IMR-90 (cell line): ENCODE results near the gene CCDC70. TPM values are rescaled to one million over a fixed set of nuclear protein-coding genes. Genes with fewer than 3 reads are reported as not detected.

Source experiments
- ATAC-seq: fragments of 200-7000 bp; cut with Tn5 transposase; 2 replicates; pipeline ENCODE4 v1.9.1; 2020; ENCODE audit warnings: low read depth, mild to moderate bottlenecking, moderate library complexity
- BruUV-seq: library from RNA; stranded (reverse); fragments of 400-500 nt; replicated peaks from 2 replicates; lab custom pipeline; 2021; lab: Mats Ljungman, UMichigan
- CTCF ChIA-PET: fragments of 300-600 bp; formaldehyde crosslinking; extraction: SDS; loops from one replicate; lab custom pipeline; 2021; ENCODE audit warnings: antibody characterized with exemption; lab: Yijun Ruan, JAX
- POLR2A ChIA-PET: fragments of 300-600 bp; sonication (Branson Sonifier 250); formaldehyde crosslinking; loops from one replicate; lab custom pipeline; 2022; ENCODE audit warnings: antibody characterized with exemption; ENCODE audit not compliant: unreplicated experiment; lab: Charles Lee
- DNase-seq: peaks from one replicate; pipeline ENCODE4 v3.0.0; 2013
- H2AFZ ChIP-seq: replicated peaks from 2 replicates; pipeline ENCODE3; 2013; ENCODE audit warnings: low read length, mild to moderate bottlenecking; ENCODE audit not compliant: poor library complexity
- H2AK5ac ChIP-seq: 2 replicates; pipeline ENCODE4 v1.6.1; 2013; ENCODE audit warnings: low read depth, low read length, inconsistent platforms
- H2AK9ac ChIP-seq: replicated peaks from 2 replicates; pipeline ENCODE3; 2013; ENCODE audit warnings: mild to moderate bottlenecking, low read depth, low read length, moderate library complexity; ENCODE audit not compliant: poor library complexity
- H2BK120ac ChIP-seq: 2 replicates; pipeline ENCODE4 v1.6.1; 2013; ENCODE audit warnings: low read depth, low read length, inconsistent platforms
- H2BK15ac ChIP-seq: 3 replicates; pipeline ENCODE4 v1.6.1; 2013; ENCODE audit warnings: low read depth, low read length, inconsistent platforms
- H2BK20ac ChIP-seq: 2 replicates; pipeline ENCODE4 v1.6.1; 2013; ENCODE audit warnings: low read depth, mild to moderate bottlenecking, inconsistent platforms, low read length, moderate library complexity
- H2BK5ac ChIP-seq: 2 replicates; pipeline ENCODE4 v1.6.1; 2013; ENCODE audit warnings: mild to moderate bottlenecking, low read depth, low read length, inconsistent platforms; ENCODE audit not compliant: poor library complexity, severe bottlenecking
- H3K14ac ChIP-seq: replicated peaks from 2 replicates; pipeline ENCODE4 v1.6.1; 2013; ENCODE audit warnings: low read depth, low read length, inconsistent platforms
- H3K18ac ChIP-seq: 2 replicates; pipeline ENCODE4 v1.6.1; 2013; ENCODE audit warnings: low read depth, low read length, control low read depth
- H3K23ac ChIP-seq: 2 replicates; pipeline ENCODE4 v1.6.1; 2013; ENCODE audit warnings: low read depth, low read length, inconsistent platforms
- H3K27ac ChIP-seq: 2 replicates; pipeline ENCODE4 v1.5.1; 2013; ENCODE audit warnings: mild to moderate bottlenecking, control low read depth, low read length; ENCODE audit not compliant: insufficient read depth
- H3K27me3 ChIP-seq: 2 replicates; pipeline ENCODE4 v1.6.1; 2013; ENCODE audit warnings: low read length; ENCODE audit not compliant: control insufficient read depth, insufficient read depth
- H3K36me3 ChIP-seq: 2 replicates; pipeline ENCODE4 v1.6.1; 2013; ENCODE audit warnings: low read length, mixed read lengths; ENCODE audit not compliant: control insufficient read depth, insufficient read depth
- H3K4ac ChIP-seq: 2 replicates; pipeline ENCODE4 v1.6.1; 2013; ENCODE audit warnings: low read depth, low read length, inconsistent platforms
- H3K4me1 ChIP-seq: 2 replicates; pipeline ENCODE4 v1.6.1; 2013; ENCODE audit warnings: low read length, mixed read lengths; ENCODE audit not compliant: control insufficient read depth, insufficient read depth
- H3K4me2 ChIP-seq: 2 replicates; pipeline ENCODE4 v1.6.1; 2013; ENCODE audit warnings: low read depth, mild to moderate bottlenecking, control low read depth, low read length, moderate library complexity
- H3K4me3 ChIP-seq: 2 replicates; pipeline ENCODE4 v1.5.1; 2013; ENCODE audit warnings: low read depth, mild to moderate bottlenecking, control low read depth, low read length, moderate library complexity; ENCODE audit not compliant: insufficient read depth
- H3K56ac ChIP-seq: 2 replicates; pipeline ENCODE4 v1.6.1; 2013; ENCODE audit warnings: low read length, inconsistent platforms; ENCODE audit not compliant: insufficient read depth; ENCODE audit errors: extremely low read depth
- H3K79me1 ChIP-seq, 2 experiments: 2 replicates each; pipeline ENCODE4 v1.6.1; 2013; ENCODE audit warnings: low read length in 2 of 2, inconsistent platforms in 1 of 2, low read depth in 1 of 2
- H3K9ac ChIP-seq: 2 replicates; pipeline ENCODE4 v1.6.1; 2013; ENCODE audit warnings: low read depth, low read length, control low read depth
- H3K9me1 ChIP-seq: 2 replicates; pipeline ENCODE4 v1.6.1; 2013; ENCODE audit warnings: low read length, inconsistent platforms; ENCODE audit not compliant: insufficient read depth
- H3K9me3 ChIP-seq: 2 replicates; pipeline ENCODE4 v1.6.1; 2013; ENCODE audit warnings: low read length; ENCODE audit not compliant: control insufficient read depth, insufficient read depth
- H4K20me1 ChIP-seq: 2 replicates; pipeline ENCODE4 v1.6.1; 2013; ENCODE audit warnings: low read length, inconsistent platforms; ENCODE audit not compliant: insufficient read depth
- H4K5ac ChIP-seq: 2 replicates; pipeline ENCODE4 v1.6.1; 2013; ENCODE audit warnings: mild to moderate bottlenecking, low read depth, low read length, control low read depth
- H4K8ac ChIP-seq, 2 experiments: 2 replicates each; pipeline ENCODE4 v1.6.1; 2013; ENCODE audit warnings: low read depth in 2 of 2, low read length in 2 of 2, control low read depth in 1 of 2, inconsistent platforms in 1 of 2
- H4K91ac ChIP-seq: 2 replicates; pipeline ENCODE4 v1.6.1; 2013; ENCODE audit warnings: low read depth, low read length, inconsistent platforms; ENCODE audit not compliant: insufficient read depth
- BHLHE40 ChIP-seq: fragments of 150-350 bp; IDR thresholded peaks from 2 replicates; pipeline ENCODE4 v1.6.1; 2016; ENCODE audit warnings: mild to moderate bottlenecking, low read depth, low read length
- CHD1 ChIP-seq: IDR thresholded peaks from 2 replicates; pipeline ENCODE4 v1.6.1; 2012; ENCODE audit warnings: low read depth, low read length, improper control_type of control experiment
- MAFK ChIP-seq: IDR thresholded peaks from 2 replicates; pipeline ENCODE4 v1.6.1; 2012; ENCODE audit warnings: low read depth, low read length, improper control_type of control experiment
- NFE2L2 ChIP-seq: fragments of 150-350 bp; IDR thresholded peaks from 2 replicates; pipeline ENCODE4 v1.6.1; 2016; ENCODE audit warnings: low read depth, mild to moderate bottlenecking, low read length
- POLR2A ChIP-seq: IDR thresholded peaks from 2 replicates; pipeline ENCODE4 v1.6.1; 2012; ENCODE audit warnings: mild to moderate bottlenecking, low read depth, low read length
- RCOR1 ChIP-seq: IDR thresholded peaks from 2 replicates; pipeline ENCODE4 v1.6.1; 2012; ENCODE audit warnings: mild to moderate bottlenecking, low read length, improper control_type of control experiment; ENCODE audit not compliant: insufficient replicate concordance
- WGBS, 2 experiments: methylation state at CpG; one replicate each; pipeline versions ENCODE4 v1.1.5 to v1.1.7; 2013; ENCODE audit warnings: missing lambda C conversion rate in 2 of 2; ENCODE audit not compliant: insufficient read length in 1 of 2; ENCODE audit errors: extremely low coverage in 2 of 2; 5-methylcytosine and 5-hydroxymethylcytosine counted together
- dilution Hi-C: fragments of 300-500 bp; cut with HindIII; formaldehyde crosslinking; loops from one replicate; pipeline ENCODE4 v1.14.3; 2018; ENCODE audit warnings: low sequenced_read_pairs; ENCODE audit not compliant: unreplicated experiment
- in situ Hi-C: fragments of 300-500 bp; cut with MboI; formaldehyde crosslinking; loops from 3 replicates; pipeline ENCODE4 v1.14.3; 2019; ENCODE audit warnings: low sequenced_read_pairs, inconsistent platforms, mixed read lengths
- intact Hi-C: fragments of 100-400 bp; cut with micrococcal nuclease; formaldehyde crosslinking; loops from 2 replicates; pipeline ENCODE4 v1.10.0; 2022
- polyA plus RNA-seq, 3 experiments: library from polyadenylated mRNA; depleted of rRNA; stranded (reverse); fragments of >200 nt; gene quantifications; 2 replicates each; pipeline ENCODE4 v1.2.3, GENCODE V29; 2012; ENCODE audit warnings: low replicate concordance in 1 of 3
- total RNA-seq: library from RNA; depleted of rRNA; stranded (reverse); fragments of >200 nt; gene quantifications from 2 replicates; pipeline ENCODE4 v1.2.3, GENCODE V29; 2012
- TF ChIP-seq, protein P1 (sequence below): conservative IDR thresholded peaks from 2 replicates; pipeline ENCODE4 v1.5.1; 2012; ENCODE audit warnings: mild to moderate bottlenecking, low read depth, low read length, improper control_type of control experiment
- TF ChIP-seq, protein P2 (sequence below): fragments of 150-350 bp; IDR thresholded peaks from 2 replicates; pipeline ENCODE4 v1.6.1; 2016; ENCODE audit warnings: low read depth, mild to moderate bottlenecking, low read length, moderate library complexity, borderline replicate concordance

CCDC70 gene
- total and polyA plus RNA-seq, 2 of the 4 experiments (the other 2 are of a cell fraction), result not detected

DNA sequence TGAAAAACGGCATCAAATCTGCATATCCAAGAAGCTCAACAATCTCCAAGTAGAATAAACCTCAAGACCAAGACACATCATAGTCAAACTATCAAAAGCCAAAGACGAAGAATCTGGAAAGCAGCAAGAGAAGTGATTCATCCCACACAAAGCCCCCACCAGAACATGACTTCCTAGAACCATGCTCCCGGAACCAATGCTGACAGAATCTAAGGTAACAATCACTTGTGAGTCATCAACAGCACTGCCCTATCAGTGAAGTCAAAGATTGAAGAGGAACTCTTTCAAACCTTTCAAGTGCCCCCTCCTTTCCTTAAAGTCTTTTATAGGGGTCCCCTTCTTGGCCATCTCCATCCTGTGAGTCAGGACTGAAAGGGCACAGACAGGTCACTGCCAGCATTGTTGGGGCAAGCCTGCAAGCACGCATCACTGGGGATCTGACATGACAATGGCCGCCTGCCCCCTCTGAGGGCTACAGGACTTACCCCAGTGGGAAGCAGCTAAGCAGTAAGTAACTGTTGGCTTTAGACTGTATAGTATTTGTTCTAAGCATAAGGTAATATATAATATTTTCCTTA, at the start of gene CCDC70 (continued):
- no peak for TF ChIP-seq NFE2L2

DNA sequence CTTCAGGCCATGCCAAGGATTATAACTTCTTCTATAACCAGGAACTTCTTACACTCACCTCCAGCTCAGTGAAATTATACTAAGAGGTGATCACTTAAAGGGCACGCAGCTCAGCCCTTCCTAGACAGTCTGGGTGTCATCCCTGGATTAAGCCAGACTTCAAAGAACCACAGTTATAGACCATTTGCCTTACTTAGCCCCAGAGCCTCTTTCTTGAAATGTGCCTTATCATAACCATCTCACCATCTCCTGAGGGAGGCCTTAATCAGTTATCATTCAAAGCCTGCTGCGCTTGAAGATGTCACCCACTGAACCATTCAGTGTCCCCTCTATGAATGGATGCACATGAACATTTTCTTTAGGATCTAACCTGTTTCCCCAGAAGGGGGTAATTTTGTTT, 47.7 kb upstream of the CCDC70 start:
- H2BK15ac ChIP-seq, result no peak overlapping the region
- dilution Hi-C loops (no loop called here), in situ Hi-C loops (loop anchor here (10.0 kb wide), 1 partner anchor 311 kb away; the partner anchor contains the start of gene NEK5), intact Hi-C loops (loop anchor here (2.0 to 10.0 kb wide), 2 partner anchors 201 to 387 kb away; partner anchors contain the start of genes ALG11 and ATP7B)
- no peak overlapping the region for H4K5ac ChIP-seq
- no peak overlapping the region for H3K14ac ChIP-seq
- no peak overlapping the region for H3K4me2 ChIP-seq
- H3K27me3 ChIP-seq, result peaks cover 32% of the 10 kb centered on the region
- ATAC-seq, result no peak
- H3K27ac ChIP-seq, result no peak overlapping the region
- no peak overlapping the region for H3K18ac ChIP-seq
- H3K36me3 ChIP-seq, result no peaks in the 10 kb centered on the region
- POLR2A ChIA-PET, result no interaction called here
- no peaks in the 10 kb centered on the region for H3K4me1 ChIP-seq
- DNase-seq, result no peak
- no peak overlapping the region for H2AK5ac ChIP-seq
- no peak overlapping the region for H4K91ac ChIP-seq
- H2BK20ac ChIP-seq, result no peak overlapping the region
- H3K9me3 ChIP-seq, result no peaks in the 10 kb centered on the region
- H3K9ac ChIP-seq, result no peak overlapping the region
- H3K56ac ChIP-seq, result no peak overlapping the region
- no peak overlapping the region for H2AK9ac ChIP-seq
- no peak for TF ChIP-seq RCOR1
- no peak for TF ChIP-seq BHLHE40
- TF ChIP-seq POLR2A, result no peak
- no peak for TF ChIP-seq NFE2L2
- no peak for TF ChIP-seq MAFK
- TF ChIP-seq, protein P1, sequence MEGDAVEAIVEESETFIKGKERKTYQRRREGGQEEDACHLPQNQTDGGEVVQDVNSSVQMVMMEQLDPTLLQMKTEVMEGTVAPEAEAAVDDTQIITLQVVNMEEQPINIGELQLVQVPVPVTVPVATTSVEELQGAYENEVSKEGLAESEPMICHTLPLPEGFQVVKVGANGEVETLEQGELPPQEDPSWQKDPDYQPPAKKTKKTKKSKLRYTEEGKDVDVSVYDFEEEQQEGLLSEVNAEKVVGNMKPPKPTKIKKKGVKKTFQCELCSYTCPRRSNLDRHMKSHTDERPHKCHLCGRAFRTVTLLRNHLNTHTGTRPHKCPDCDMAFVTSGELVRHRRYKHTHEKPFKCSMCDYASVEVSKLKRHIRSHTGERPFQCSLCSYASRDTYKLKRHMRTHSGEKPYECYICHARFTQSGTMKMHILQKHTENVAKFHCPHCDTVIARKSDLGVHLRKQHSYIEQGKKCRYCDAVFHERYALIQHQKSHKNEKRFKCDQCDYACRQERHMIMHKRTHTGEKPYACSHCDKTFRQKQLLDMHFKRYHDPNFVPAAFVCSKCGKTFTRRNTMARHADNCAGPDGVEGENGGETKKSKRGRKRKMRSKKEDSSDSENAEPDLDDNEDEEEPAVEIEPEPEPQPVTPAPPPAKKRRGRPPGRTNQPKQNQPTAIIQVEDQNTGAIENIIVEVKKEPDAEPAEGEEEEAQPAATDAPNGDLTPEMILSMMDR, result no peak
- TF ChIP-seq, protein P2, sequence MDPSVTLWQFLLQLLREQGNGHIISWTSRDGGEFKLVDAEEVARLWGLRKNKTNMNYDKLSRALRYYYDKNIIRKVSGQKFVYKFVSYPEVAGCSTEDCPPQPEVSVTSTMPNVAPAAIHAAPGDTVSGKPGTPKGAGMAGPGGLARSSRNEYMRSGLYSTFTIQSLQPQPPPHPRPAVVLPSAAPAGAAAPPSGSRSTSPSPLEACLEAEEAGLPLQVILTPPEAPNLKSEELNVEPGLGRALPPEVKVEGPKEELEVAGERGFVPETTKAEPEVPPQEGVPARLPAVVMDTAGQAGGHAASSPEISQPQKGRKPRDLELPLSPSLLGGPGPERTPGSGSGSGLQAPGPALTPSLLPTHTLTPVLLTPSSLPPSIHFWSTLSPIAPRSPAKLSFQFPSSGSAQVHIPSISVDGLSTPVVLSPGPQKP, result no peak
- TF ChIP-seq CHD1, result no peak
- no TSS peak for BruUV-seq
- H4K8ac ChIP-seq, result no peak overlapping the region
- peaks cover 4% of the 10 kb centered on the region; the same call in 1 of the 2 replicates for H3K9me1 ChIP-seq
- no peak overlapping the region for H2BK5ac ChIP-seq
- H2AFZ ChIP-seq, result no peak overlapping the region
- no peaks in the 10 kb centered on the region for H4K20me1 ChIP-seq
- WGBS, 2 experiments, result no CpG with 5 or more reads among the region's 2 CpGs
- CTCF ChIA-PET, result interaction anchor here (0.6 to 1.2 kb wide), 4 partner anchors 11 to 637 kb away, joined by 3 to 5 read pairs (median 3); no protein-coding TSS in a partner anchor
- no peak overlapping the region for H3K23ac ChIP-seq
- H3K79me1 ChIP-seq, result no peaks in the 10 kb centered on the region
- no peak overlapping the region for H3K4me3 ChIP-seq
- no peak overlapping the region for H2BK120ac ChIP-seq
- H3K4ac ChIP-seq, result no peak overlapping the region
